GM12878 (cell line): ENCODE data around the gene NEDD8. TPM values are rescaled to one million over a fixed set of nuclear protein-coding genes. Genes with fewer than 3 reads are reported as not detected.

Source experiments
- ATAC-seq: fragments of 200-7000 bp; cut with Tn5 transposase; 3 replicates; pipeline ENCODE4 v1.9.1; 2020; ENCODE audit warnings: mild to moderate bottlenecking, moderate library complexity
- BruUV-seq: library from RNA; stranded (reverse); fragments of 400-500 nt; replicated peaks from 2 replicates; lab custom pipeline; 2021; lab: Mats Ljungman, UMichigan
- CTCF ChIA-PET: fragments of 300-600 bp; sonication (Branson Sonifier 250); formaldehyde crosslinking; extraction: SDS; loops from one replicate; lab custom pipeline; 2021; ENCODE audit warnings: inconsistent platforms; lab: Yijun Ruan, JAX
- POLR2A ChIA-PET: fragments of 350-600 bp; formaldehyde crosslinking; extraction: SDS; loops from one replicate; lab custom pipeline; 2021; ENCODE audit warnings: inconsistent platforms; lab: Charles Lee
- RAD21 ChIA-PET: fragments of 300-600 bp; sonication (Branson Sonifier 250); formaldehyde crosslinking; loops from one replicate; lab custom pipeline; 2023; ENCODE audit warnings: antibody characterized with exemption; ENCODE audit not compliant: unreplicated experiment; lab: Charles Lee
- SMC1A ChIA-PET: fragments of 300-600 bp; sonication (Branson Sonifier 250); formaldehyde crosslinking; loops from one replicate; lab custom pipeline; 2023; ENCODE audit not compliant: unreplicated experiment, uncharacterized antibody; lab: Charles Lee
- DNase-seq: peaks from one replicate; pipeline ENCODE4 v3.0.0-alpha.2; 2011; ENCODE audit warnings: low read depth, low spot score
- FAIRE-seq: peaks from 3 replicates; lab custom pipeline; 2011; peaks lifted over from hg19 to GRCh38; lab: Jason Lieb, UNC
- H2AFZ ChIP-seq: 2 replicates; pipeline ENCODE4 v1.6.0; 2011; ENCODE audit warnings: low read depth, low read length, control low read depth; ENCODE audit not compliant: control insufficient read depth
- H3K27ac ChIP-seq: 2 replicates; pipeline ENCODE4 v1.5.1; 2011; ENCODE audit warnings: control low read depth; ENCODE audit not compliant: control insufficient read depth, insufficient read depth
- H3K27me3 ChIP-seq, 2 experiments: replicated peaks in 1 of 2; 2 replicates each; pipeline versions ENCODE4 v1.6.0 to v1.6.1; 2011; ENCODE audit warnings: low read length in 1 of 2; ENCODE audit not compliant: control insufficient read depth in 2 of 2, insufficient read depth in 2 of 2
- H3K36me3 ChIP-seq, 2 experiments: 2 replicates each; pipeline ENCODE4 v1.5.1; 2011; ENCODE audit warnings: low read length in 1 of 2; ENCODE audit not compliant: control insufficient read depth in 2 of 2, insufficient read depth in 2 of 2
- H3K4me1 ChIP-seq: 2 replicates; pipeline ENCODE4 v1.6.1; 2011; ENCODE audit warnings: mild to moderate bottlenecking, low read length, moderate library complexity, mixed read lengths; ENCODE audit not compliant: control insufficient read depth, insufficient read depth
- H3K4me2 ChIP-seq: 2 replicates; pipeline ENCODE4 v1.6.0; 2011; ENCODE audit warnings: control low read depth; ENCODE audit not compliant: control insufficient read depth, insufficient read depth
- H3K4me3 ChIP-seq: fragments of 200-600 bp; sonication (generic); 2 replicates; pipeline ENCODE4 v1.5.1; 2016
- H3K79me2 ChIP-seq: 2 replicates; pipeline ENCODE4 v1.6.0; 2011; ENCODE audit warnings: low read length; ENCODE audit not compliant: control insufficient read depth, insufficient read depth
- H3K9ac ChIP-seq: 2 replicates; pipeline ENCODE4 v1.8.0; 2011; ENCODE audit warnings: low read length, control low read depth, mixed read lengths; ENCODE audit not compliant: control insufficient read depth, insufficient read depth
- H3K9me3 ChIP-seq: replicated peaks from 3 replicates; pipeline ENCODE4 v1.5.1; 2011; ENCODE audit warnings: mild to moderate bottlenecking, low read length; ENCODE audit not compliant: control insufficient read depth, insufficient read depth
- H4K20me1 ChIP-seq: 2 replicates; pipeline ENCODE4 v1.6.0; 2011; ENCODE audit not compliant: control insufficient read depth, insufficient read depth
- ASH2L ChIP-seq: fragments of 300-600, 200-600 bp; sonication (generic); IDR thresholded peaks from 2 replicates; pipeline ENCODE4 v1.6.1; 2017; ENCODE audit warnings: low read depth, mild to moderate bottlenecking, borderline replicate concordance
- CTCF ChIP-seq, 3 experiments: IDR thresholded peaks in 2 of 3; conservative IDR thresholded peaks in 1 of 3; 2 replicates each; pipeline ENCODE4 v1.5.1; 2011; ENCODE audit warnings: low read depth in 3 of 3, low read length in 3 of 3, mild to moderate bottlenecking in 3 of 3, control low read depth in 2 of 3, moderate library complexity in 2 of 3, inconsistent platforms in 1 of 3, mixed read lengths in 1 of 3; ENCODE audit not compliant: control insufficient read depth in 2 of 3, insufficient read depth in 1 of 3; ENCODE audit errors: extremely low read depth in 1 of 3
- E4F1 ChIP-seq: fragments of 450-650 bp; IDR thresholded peaks from 2 replicates; pipeline ENCODE4 v1.6.1; 2018; ENCODE audit warnings: borderline replicate concordance, mild to moderate bottlenecking; ENCODE audit not compliant: partially characterized antibody
- EP300 ChIP-seq, 2 experiments: fragments of 150-350 bp in 1 of 2; IDR thresholded peaks; 2 replicates each; pipeline ENCODE4 v1.6.1; 2011 to 2012; ENCODE audit warnings: low read depth in 2 of 2, low read length in 2 of 2, borderline replicate concordance in 1 of 2, improper control_type of control experiment in 1 of 2, inconsistent platforms in 1 of 2; ENCODE audit not compliant: control insufficient read depth in 1 of 2
- ETV6 ChIP-seq, 2 experiments: fragments of 450-650 bp in 1 of 2; IDR thresholded peaks in 1 of 2; conservative IDR thresholded peaks in 1 of 2; 2 replicates each; pipeline ENCODE4 v1.6.1; 2014; ENCODE audit warnings: antibody characterized with exemption in 1 of 2, borderline replicate concordance in 1 of 2, low read depth in 1 of 2, mild to moderate bottlenecking in 1 of 2, moderate library complexity in 1 of 2
- IRF4 ChIP-seq: IDR thresholded peaks from 2 replicates; pipeline ENCODE4 v1.6.1; 2011; ENCODE audit warnings: low read depth, low read length
- MAX ChIP-seq: IDR thresholded peaks from 2 replicates; pipeline ENCODE4 v1.6.1; 2012; ENCODE audit warnings: low read depth, low read length, improper control_type of control experiment
- RELA ChIP-seq: fragments of 450-650 bp; IDR thresholded peaks from 2 replicates; pipeline ENCODE4 v1.8.0; 2014; ENCODE audit warnings: borderline replicate concordance; ENCODE audit not compliant: partially characterized antibody
- RUNX3 ChIP-seq: IDR thresholded peaks from 2 replicates; pipeline ENCODE4 v1.6.1; 2012; ENCODE audit warnings: low read length, inconsistent platforms
- WGBS: methylation state at CpG from one replicate; pipeline ENCODE4 v1.1.6; 2016; ENCODE audit warnings: low lambda C conversion rate; ENCODE audit not compliant: insufficient replicate concordance, insufficient coverage; ENCODE audit errors: missing lambda C conversion rate; 5-methylcytosine and 5-hydroxymethylcytosine counted together
- in situ Hi-C: fragments of 300-500 bp; cut with MboI; formaldehyde crosslinking; loops from 9 replicates; pipeline ENCODE4 v1.14.3; 2018; ENCODE audit warnings: mixed read lengths
- intact Hi-C: fragments of 100-400 bp; cut with micrococcal nuclease; formaldehyde crosslinking; loops from one replicate; pipeline ENCODE4 v1.14.2; 2022; ENCODE audit not compliant: unreplicated experiment
- polyA plus RNA-seq, 11 experiments: library from polyadenylated mRNA; depleted of rRNA in 4 of 11; unstranded in 6 of 11; stranded (reverse) in 5 of 11; fragments of >200 nt; fragmentation: Nextera tagmentation in 4 of 11; fragmentation: Illumina TruSeq in 1 of 11; extraction: Ambion mirVana in 4 of 11; extraction: Trizol in 1 of 11; gene quantifications; 1 replicate in 1 of 11; 2 replicates in 10 of 11; pipeline versions ENCODE4 v1.2.1 to v1.2.3, GENCODE V29; 2011 to 2016; ENCODE audit warnings: inconsistent platforms in 2 of 11, missing spikeins in 2 of 11, low read depth in 1 of 11
- total RNA-seq, 4 experiments: library from RNA; depleted of rRNA in 3 of 4; stranded (reverse); fragments of >200 nt in 3 of 4; fragmentation: Illumina TruSeq in 1 of 4; extraction: Trizol in 1 of 4; gene quantifications; 2 replicates each; pipeline versions ENCODE4 v1.2.1 to v1.2.3, GENCODE V29; 2013 to 2021
- TF ChIP-seq, protein P1 (sequence below): fragments of 450-650 bp; IDR thresholded peaks from 2 replicates; pipeline ENCODE4 v1.6.1; 2017; ENCODE audit warnings: mild to moderate bottlenecking, moderate library complexity

NEDD8 gene
- total and polyA plus RNA-seq, 10 of the 15 experiments (the other 5 are each of a cell fraction or from before 2014, with no cell fraction given), result 164 to 991 (median 300) TPM

DNA sequence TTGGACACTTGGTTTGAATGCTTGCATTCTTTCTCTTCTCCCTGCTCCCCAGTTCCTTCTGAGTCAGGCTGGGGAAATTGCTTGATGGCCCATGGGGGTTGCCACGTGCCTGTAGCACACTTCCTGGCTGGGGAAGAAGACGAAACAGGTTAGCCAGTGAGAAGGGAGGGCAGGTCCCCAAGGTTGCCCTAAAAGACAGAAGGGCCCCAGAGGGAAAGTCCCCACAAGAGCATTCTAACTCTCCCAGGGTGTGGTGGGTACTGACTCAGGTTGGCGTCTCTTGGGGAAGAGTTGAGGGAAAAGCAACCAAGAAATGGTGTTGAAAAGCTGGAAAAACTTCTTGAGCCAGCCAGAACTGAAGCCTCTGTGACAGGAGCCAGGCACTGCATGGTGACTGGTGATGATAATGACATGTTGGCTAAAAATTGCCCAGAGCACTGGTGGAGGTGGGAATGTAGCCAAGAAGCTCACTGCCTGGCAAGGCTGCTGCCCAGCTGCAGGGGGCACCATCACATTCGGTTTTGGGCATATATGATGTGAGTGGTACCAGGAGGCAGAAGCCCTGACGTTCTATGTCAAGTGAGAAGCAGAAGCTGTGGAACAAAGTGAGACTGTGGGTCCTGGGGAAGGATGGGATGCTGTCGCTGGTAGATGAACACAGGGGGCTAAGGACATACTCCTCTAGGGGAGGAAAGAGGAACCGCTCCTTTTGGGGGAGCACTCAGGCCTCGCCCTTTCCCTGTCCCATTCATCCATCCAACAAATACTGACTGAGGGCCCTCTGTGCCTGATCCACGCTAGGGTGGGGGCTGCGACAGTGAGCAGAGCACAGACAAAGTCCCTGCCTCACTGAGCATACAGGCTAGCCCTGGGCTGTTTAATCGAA is 47.4 kb upstream of the NEDD8 start:
- no peak overlapping the region for H3K9ac ChIP-seq
- in situ Hi-C loops, result no loop called here
- H3K9me3 ChIP-seq, result no peaks in the 10 kb centered on the region; the same call in 2 of the 3 replicates
- ATAC-seq (peak; percentile 88), DNase-seq (peak; percentile 64), FAIRE-seq (peak; percentile 59)
- intact Hi-C loops, result loop anchor here (1.0 kb wide), 1 partner anchor 18 kb away; no protein-coding TSS in a partner anchor
- peak overlapping the region; percentile 39 for H3K4me2 ChIP-seq
- no peaks in the 10 kb centered on the region for H3K36me3 ChIP-seq
- H3K79me2 ChIP-seq, result peaks cover 2% of the 10 kb centered on the region; the same call in 1 of the 2 replicates
- H3K27me3 ChIP-seq, result no peaks in the 10 kb centered on the region
- 24% methylated on average over 10 of the region's 11 CpGs for WGBS
- ChIA-PET RAD21 (interaction anchor here (0.7 to 4.8 kb wide), 8 partner anchors 8 to 36 kb away, joined by 3 to 34 read pairs (median 14); partner anchors contain the start of genes CIDEB, LTB4R, RABGGTA and TINF2), SMC1A (interaction anchor here (0.6 to 11.8 kb wide), 11 partner anchors 9 to 60 kb away, joined by 3 to 115 read pairs (median 5); partner anchors contain the start of genes DHRS1, NOP9, RABGGTA and RIPK3), CTCF (interaction anchor here (0.6 to 17.1 kb wide), 8 partner anchors 9 to 1359 kb away, joined by 3 to 269 read pairs (median 14); partner anchors contain the start of genes CHMP4A, CIDEB, DHRS1 and NOP9), POLR2A (interaction anchor here (0.6 to 3.0 kb wide), 13 partner anchors 8 to 182 kb away, joined by 3 to 15 read pairs (median 4); partner anchors contain the start of genes RABGGTA and TINF2)
- H2AFZ ChIP-seq, result peak overlapping the region; percentile 60
- H3K4me3 ChIP-seq, result no peak overlapping the region; the same call in 1 of the 2 replicates
- H3K4me1 ChIP-seq, result peaks cover 43% of the 10 kb centered on the region
- peak overlapping the region; percentile 53 for H3K27ac ChIP-seq
- BruUV-seq, result no TSS peak
- no peaks in the 10 kb centered on the region for H4K20me1 ChIP-seq
- TF ChIP-seq EP300 (IDR thresholded peaks at IDR 0.05; ENCODE audit: borderline replicate concordance in 1 of 2, control insufficient read depth in 1 of 2, low read depth in 2 of 2, low read length in 2 of 2), result 0 out of 4 replicates have a peak, but pooled peaks of 1 of the 2 experiments have one; percentile 4
- TF ChIP-seq ASH2L, result peak; percentile 36; the same call in 1 of the 2 replicates
- TF ChIP-seq, protein P1, sequence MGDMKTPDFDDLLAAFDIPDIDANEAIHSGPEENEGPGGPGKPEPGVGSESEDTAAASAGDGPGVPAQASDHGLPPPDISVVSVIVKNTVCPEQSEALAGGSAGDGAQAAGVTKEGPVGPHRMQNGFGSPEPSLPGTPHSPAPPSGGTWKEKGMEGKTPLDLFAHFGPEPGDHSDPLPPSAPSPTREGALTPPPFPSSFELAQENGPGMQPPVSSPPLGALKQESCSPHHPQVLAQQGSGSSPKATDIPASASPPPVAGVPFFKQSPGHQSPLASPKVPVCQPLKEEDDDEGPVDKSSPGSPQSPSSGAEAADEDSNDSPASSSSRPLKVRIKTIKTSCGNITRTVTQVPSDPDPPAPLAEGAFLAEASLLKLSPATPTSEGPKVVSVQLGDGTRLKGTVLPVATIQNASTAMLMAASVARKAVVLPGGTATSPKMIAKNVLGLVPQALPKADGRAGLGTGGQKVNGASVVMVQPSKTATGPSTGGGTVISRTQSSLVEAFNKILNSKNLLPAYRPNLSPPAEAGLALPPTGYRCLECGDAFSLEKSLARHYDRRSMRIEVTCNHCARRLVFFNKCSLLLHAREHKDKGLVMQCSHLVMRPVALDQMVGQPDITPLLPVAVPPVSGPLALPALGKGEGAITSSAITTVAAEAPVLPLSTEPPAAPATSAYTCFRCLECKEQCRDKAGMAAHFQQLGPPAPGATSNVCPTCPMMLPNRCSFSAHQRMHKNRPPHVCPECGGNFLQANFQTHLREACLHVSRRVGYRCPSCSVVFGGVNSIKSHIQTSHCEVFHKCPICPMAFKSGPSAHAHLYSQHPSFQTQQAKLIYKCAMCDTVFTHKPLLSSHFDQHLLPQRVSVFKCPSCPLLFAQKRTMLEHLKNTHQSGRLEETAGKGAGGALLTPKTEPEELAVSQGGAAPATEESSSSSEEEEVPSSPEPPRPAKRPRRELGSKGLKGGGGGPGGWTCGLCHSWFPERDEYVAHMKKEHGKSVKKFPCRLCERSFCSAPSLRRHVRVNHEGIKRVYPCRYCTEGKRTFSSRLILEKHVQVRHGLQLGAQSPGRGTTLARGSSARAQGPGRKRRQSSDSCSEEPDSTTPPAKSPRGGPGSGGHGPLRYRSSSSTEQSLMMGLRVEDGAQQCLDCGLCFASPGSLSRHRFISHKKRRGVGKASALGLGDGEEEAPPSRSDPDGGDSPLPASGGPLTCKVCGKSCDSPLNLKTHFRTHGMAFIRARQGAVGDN, result peak; percentile 87
- peak; percentile 14 for TF ChIP-seq RELA
- TF ChIP-seq RUNX3, result no peak
- peak; percentile 41; the same call in 1 of the 2 replicates for TF ChIP-seq MAX
- TF ChIP-seq CTCF (IDR thresholded peaks at IDR 0.05 in 2 of 3, conservative IDR thresholded peaks at IDR 0.05 in 1 of 3; ENCODE audit: control insufficient read depth in 2 of 3, extremely low read depth in 1 of 3, insufficient read depth in 1 of 3, low read depth in 3 of 3, low read length in 3 of 3), result peak; percentile 44 to 47 (median 44); a peak in 5 of 6 replicates
- TF ChIP-seq ETV6 (conservative IDR thresholded peaks at IDR 0.05 in 1 of 2, IDR thresholded peaks at IDR 0.05 in 1 of 2; ENCODE audit: borderline replicate concordance in 1 of 2, low read depth in 1 of 2), result 0 out of 4 replicates have a peak, but pooled peaks of 1 of the 2 experiments have one; percentile 12
- no peak for TF ChIP-seq IRF4
- no peak for TF ChIP-seq E4F1
